HCT116 (cell line): ENCODE measurements around the gene PTGIS.

Experiments
- CTCF ChIP-seq, 3 experiments: fragments of 200-600 bp in 1 of 3; sonication (generic) in 1 of 3; IDR thresholded peaks in 2 of 3; conservative IDR thresholded peaks in 1 of 3; 2 replicates each; pipeline ENCODE4 v1.5.1; 2012 to 2017; ENCODE audit warnings: low read depth in 2 of 3, low read length in 2 of 3, antibody characterized with exemption in 1 of 3, borderline replicate concordance in 1 of 3, control low read depth in 1 of 3, mild to moderate bottlenecking in 1 of 3, mixed read lengths in 1 of 3, mixed run types in 1 of 3, moderate library complexity in 1 of 3; ENCODE audit not compliant: insufficient read depth in 1 of 3
- EZH2 ChIP-seq: fragments of 200-600 bp; sonication (generic); IDR thresholded peaks from 2 replicates; pipeline ENCODE4 v1.6.1; 2017; ENCODE audit warnings: antibody characterized with exemption, mixed run types
- POLR2A ChIP-seq: IDR thresholded peaks from 2 replicates; pipeline ENCODE4 v1.7.0; 2011; ENCODE audit warnings: borderline replicate concordance; ENCODE audit not compliant: insufficient read depth, insufficient read length; ENCODE audit errors: extremely low read depth

GRCh38 chr20:49508435-49509199, 59.3 kb downstream of the PTGIS start:
- TF ChIP-seq CTCF (IDR thresholded peaks at IDR 0.05 in 2 of 3, conservative IDR thresholded peaks at IDR 0.05 in 1 of 3; ENCODE audit: borderline replicate concordance in 1 of 3, insufficient read depth in 1 of 3, low read depth in 2 of 3, low read length in 2 of 3): peak; percentile 41 to 79 (median 66)
- no peak for TF ChIP-seq EZH2
- no peak for TF ChIP-seq POLR2A
